H1 (cell line): Measurements from ENCODE around the gene TRPV4. TPM values are rescaled to one million over a fixed set of nuclear protein-coding genes. Genes with fewer than 3 reads are reported as not detected.
A peak's percentile ranks its signal among the peaks of the same experiment; 100 is the strongest.

Experiments
- BCL11A ChIP-seq, 2 experiments: IDR thresholded peaks; one replicate each; pipeline ENCODE4 v1.6.1; 2011; ENCODE audit warnings: low read depth in 2 of 2, low read length in 2 of 2, mild to moderate bottlenecking in 2 of 2
- E2F6 ChIP-seq: IDR thresholded peaks from 2 replicates; pipeline ENCODE4 v1.6.1; 2012; ENCODE audit warnings: inconsistent platforms
- JUND ChIP-seq: IDR thresholded peaks from 2 replicates; pipeline ENCODE4 v1.6.1; 2011; ENCODE audit warnings: mild to moderate bottlenecking, improper control_type of control experiment, low read length
- KDM4A ChIP-seq: IDR thresholded peaks from one replicate; pipeline ENCODE4 v1.7.1; 2012; ENCODE audit warnings: low read depth, mild to moderate bottlenecking, moderate library complexity, low read length, inconsistent platforms; ENCODE audit not compliant: severe bottlenecking
- SAP30 ChIP-seq: fragments of 300-600 bp; sonication (generic); IDR thresholded peaks from 2 replicates; pipeline ENCODE4 v1.7.1; 2012; ENCODE audit warnings: low read length, moderate library complexity, mild to moderate bottlenecking, inconsistent platforms; ENCODE audit not compliant: insufficient read depth, insufficient replicate concordance
- SIN3A ChIP-seq, 2 experiments: IDR thresholded peaks in 1 of 2; conservative IDR thresholded peaks in 1 of 2; 2 replicates each; pipeline ENCODE4 v1.6.1; 2011 to 2012; ENCODE audit warnings: low read length in 2 of 2, improper control_type of control experiment in 1 of 2, low read depth in 1 of 2, mild to moderate bottlenecking in 1 of 2
- SUZ12 ChIP-seq: fragments of 200-600 bp; sonication (generic); IDR thresholded peaks from 2 replicates; pipeline ENCODE4 v1.6.1; 2012; ENCODE audit warnings: mild to moderate bottlenecking, inconsistent platforms, low read length, moderate library complexity, mixed read lengths
- polyA plus RNA-seq, 7 experiments: library from polyadenylated mRNA; depleted of rRNA in 3 of 7; stranded (reverse) in 5 of 7; unstranded in 2 of 7; fragments of >200 nt in 5 of 7; fragments of 200-250 nt in 2 of 7; gene quantifications; 1 replicate in 5 of 7; 2 replicates in 1 of 7; 4 replicates in 1 of 7; pipeline versions ENCODE4 v1.2.1 to v1.2.3, GENCODE V29; 2011 to 2013; ENCODE audit warnings: missing spikeins in 2 of 7, mixed read lengths in 2 of 7
- total RNA-seq: library from RNA; stranded (reverse); fragmentation: NEBNext Ultra II Directional; extraction: Animal tissue kit (Norgen Biotek cat#: 25700); gene quantifications from 2 replicates; pipeline ENCODE4 v1.2.1, GENCODE V29; 2021
- TF ChIP-seq, protein P1 (sequence below), 3 experiments: IDR thresholded peaks; 1 replicate in 2 of 3; 2 replicates in 1 of 3; pipeline versions ENCODE4 v1.5.1 to v1.6.1; 2011; ENCODE audit warnings: low read length in 3 of 3, mild to moderate bottlenecking in 3 of 3, inconsistent platforms in 2 of 3, low read depth in 1 of 3, moderate library complexity in 1 of 3; ENCODE audit not compliant: insufficient read depth in 1 of 3; ENCODE audit errors: control extremely low read depth in 1 of 3

The TRPV4 gene
- total and polyA plus RNA-seq, 2 of the 8 experiments (the other 6 are each of a cell fraction or from before 2014, with no cell fraction given): 2.1 to 6.2 TPM

- no peak for TF ChIP-seq KDM4A
- TF ChIP-seq, protein P1, sequence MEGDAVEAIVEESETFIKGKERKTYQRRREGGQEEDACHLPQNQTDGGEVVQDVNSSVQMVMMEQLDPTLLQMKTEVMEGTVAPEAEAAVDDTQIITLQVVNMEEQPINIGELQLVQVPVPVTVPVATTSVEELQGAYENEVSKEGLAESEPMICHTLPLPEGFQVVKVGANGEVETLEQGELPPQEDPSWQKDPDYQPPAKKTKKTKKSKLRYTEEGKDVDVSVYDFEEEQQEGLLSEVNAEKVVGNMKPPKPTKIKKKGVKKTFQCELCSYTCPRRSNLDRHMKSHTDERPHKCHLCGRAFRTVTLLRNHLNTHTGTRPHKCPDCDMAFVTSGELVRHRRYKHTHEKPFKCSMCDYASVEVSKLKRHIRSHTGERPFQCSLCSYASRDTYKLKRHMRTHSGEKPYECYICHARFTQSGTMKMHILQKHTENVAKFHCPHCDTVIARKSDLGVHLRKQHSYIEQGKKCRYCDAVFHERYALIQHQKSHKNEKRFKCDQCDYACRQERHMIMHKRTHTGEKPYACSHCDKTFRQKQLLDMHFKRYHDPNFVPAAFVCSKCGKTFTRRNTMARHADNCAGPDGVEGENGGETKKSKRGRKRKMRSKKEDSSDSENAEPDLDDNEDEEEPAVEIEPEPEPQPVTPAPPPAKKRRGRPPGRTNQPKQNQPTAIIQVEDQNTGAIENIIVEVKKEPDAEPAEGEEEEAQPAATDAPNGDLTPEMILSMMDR (IDR thresholded peaks at IDR 0.05; ENCODE audit: control extremely low read depth in 1 of 3, insufficient read depth in 1 of 3, low read depth in 1 of 3, low read length in 3 of 3): peak; percentile 87 to 96 (median 91)
- TF ChIP-seq JUND: 0 out of 2 replicates have a peak, but pooled peaks have one; percentile 36
- no peak for TF ChIP-seq SUZ12
- TF ChIP-seq BCL11A (IDR thresholded peaks at IDR 0.05; ENCODE audit: low read depth in 2 of 2, low read length in 2 of 2): no peak
- 0 out of 4 replicates have a peak, but pooled peaks of 1 of the 2 experiments have one; percentile 29 for TF ChIP-seq SIN3A (conservative IDR thresholded peaks at IDR 0.05 in 1 of 2, IDR thresholded peaks at IDR 0.05 in 1 of 2; ENCODE audit: low read depth in 1 of 2, low read length in 2 of 2)
- TF ChIP-seq SAP30: no peak
- no peak for TF ChIP-seq E2F6
Observed at GRCh38 chr12:109775172-109775881, 57.9 kb downstream of the TRPV4 start (continued).
